PC-9 (cell line): ENCODE results near the gene DLGAP1. TPM values are rescaled to one million over a fixed set of nuclear protein-coding genes. Genes with fewer than 3 reads are reported as not detected.

Experiments
- BruUV-seq: library from RNA; stranded (reverse); fragments of 400-500 nt; replicated peaks from 2 replicates; lab custom pipeline; 2021; lab: Mats Ljungman, UMichigan
- CTCF ChIA-PET: fragments of 300-600 bp; sonication (Branson Sonifier 250); formaldehyde crosslinking; loops from one replicate; lab custom pipeline; 2022; ENCODE audit warnings: antibody characterized with exemption; lab: Charles Lee
- POLR2A ChIA-PET: fragments of 300-600 bp; sonication (Branson Sonifier 250); formaldehyde crosslinking; loops from one replicate; lab custom pipeline; 2022; ENCODE audit warnings: antibody characterized with exemption; ENCODE audit not compliant: unreplicated experiment; lab: Charles Lee
- DNase-seq, 2 experiments: peaks; one replicate each; pipeline versions ENCODE4 v3.0.0 to v3.0.0-alpha.2; 2015 to 2022; ENCODE audit warnings: mixed read lengths in 1 of 2
- H2AFZ ChIP-seq: fragments of 200-600 bp; sonication (generic); 2 replicates; pipeline ENCODE4 v1.8.1; 2017; ENCODE audit warnings: antibody characterized with exemption
- H3F3A ChIP-seq: fragments of 200-600 bp; sonication (generic); 2 replicates; pipeline ENCODE4 v1.8.1; 2017; ENCODE audit warnings: antibody characterized with exemption, mild to moderate bottlenecking, low read depth; ENCODE audit not compliant: insufficient read depth
- H3K27ac ChIP-seq: fragments of 200-600 bp; sonication (generic); 2 replicates; pipeline ENCODE4 v1.6.1; 2016; ENCODE audit warnings: mixed run types
- H3K27me3 ChIP-seq: fragments of 200-600 bp; sonication (generic); 2 replicates; pipeline ENCODE4 v1.6.1; 2016; ENCODE audit warnings: low read depth, mixed run types; ENCODE audit not compliant: insufficient read depth
- H3K36me3 ChIP-seq: fragments of 200-600 bp; sonication (generic); 2 replicates; pipeline ENCODE4 v1.6.1; 2016; ENCODE audit warnings: low read depth, mixed run types
- H3K4me1 ChIP-seq: fragments of 200-600 bp; sonication (generic); replicated peaks from 2 replicates; pipeline ENCODE4 v1.6.1; 2016; ENCODE audit warnings: mixed run types; ENCODE audit not compliant: insufficient read depth
- H3K4me2 ChIP-seq: fragments of 200-600 bp; sonication (generic); 2 replicates; pipeline ENCODE4 v1.6.1; 2017; ENCODE audit warnings: mixed run types
- H3K4me3 ChIP-seq: fragments of 200-600 bp; sonication (generic); 2 replicates; pipeline ENCODE4 v1.6.1; 2016; ENCODE audit warnings: mixed run types
- H3K79me2 ChIP-seq: fragments of 200-600 bp; sonication (generic); 2 replicates; pipeline ENCODE4 v1.6.1; 2017; ENCODE audit warnings: low read depth, mixed run types
- H3K9me2 ChIP-seq: fragments of 200-600 bp; sonication (generic); 2 replicates; pipeline ENCODE4 v1.8.1; 2017; ENCODE audit warnings: mild to moderate bottlenecking; ENCODE audit not compliant: insufficient read depth
- H3K9me3 ChIP-seq: fragments of 200-600 bp; sonication (generic); 2 replicates; pipeline ENCODE4 v1.8.1; 2016; ENCODE audit warnings: low read depth; ENCODE audit not compliant: insufficient read depth
- H4K20me1 ChIP-seq: fragments of 200-600 bp; sonication (generic); 2 replicates; pipeline ENCODE4 v1.8.1; 2017; ENCODE audit not compliant: insufficient read depth
- EZH2 ChIP-seq: fragments of 200-600 bp; sonication (generic); IDR thresholded peaks from 2 replicates; pipeline ENCODE4 v1.8.0; 2017; ENCODE audit warnings: antibody characterized with exemption, low read depth
- intact Hi-C: fragments of 100-400 bp; cut with micrococcal nuclease; formaldehyde crosslinking; loops from one replicate; pipeline ENCODE4 v1.10.0; 2022; ENCODE audit not compliant: unreplicated experiment
- total RNA-seq: library from RNA; stranded (reverse); gene quantifications from 2 replicates; pipeline ENCODE4 v1.2.3, GENCODE V29; 2021
- TF ChIP-seq, protein P1 (sequence below): fragments of 200-600 bp; sonication (generic); conservative IDR thresholded peaks from 2 replicates; pipeline ENCODE4 v1.6.1; 2017; ENCODE audit warnings: mixed run types, antibody characterized with exemption, mild to moderate bottlenecking, moderate library complexity

The DLGAP1 gene
- total RNA-seq, 1 experiment from 2014 or later = not detected

GRCh38 chr18:4144201-4144600 is 310.9 kb downstream of the DLGAP1 start:
- Histone ChIP-seq H3K79me2 (no peaks in the 10 kb centered on the region), H3K9me3 (no peaks in the 10 kb centered on the region), H3K4me1 (no peaks in the 10 kb centered on the region), H3K4me2 (no peak overlapping the region), H3F3A (no peaks in the 10 kb centered on the region), H3K27ac (no peak overlapping the region), H3K27me3 (peaks cover 32% of the 10 kb centered on the region), H4K20me1 (no peaks in the 10 kb centered on the region), H3K9me2 (no peaks in the 10 kb centered on the region), H2AFZ (no peak overlapping the region), H3K36me3 (no peaks in the 10 kb centered on the region), H3K4me3 (no peak overlapping the region)
- BruUV-seq = no TSS peak
- POLR2A ChIA-PET = no interaction called here
- intact Hi-C loops = no loop called here
- CTCF ChIA-PET = no interaction called here
- no peak for DNase-seq
- TF ChIP-seq EZH2 = no peak
- TF ChIP-seq, protein P1, sequence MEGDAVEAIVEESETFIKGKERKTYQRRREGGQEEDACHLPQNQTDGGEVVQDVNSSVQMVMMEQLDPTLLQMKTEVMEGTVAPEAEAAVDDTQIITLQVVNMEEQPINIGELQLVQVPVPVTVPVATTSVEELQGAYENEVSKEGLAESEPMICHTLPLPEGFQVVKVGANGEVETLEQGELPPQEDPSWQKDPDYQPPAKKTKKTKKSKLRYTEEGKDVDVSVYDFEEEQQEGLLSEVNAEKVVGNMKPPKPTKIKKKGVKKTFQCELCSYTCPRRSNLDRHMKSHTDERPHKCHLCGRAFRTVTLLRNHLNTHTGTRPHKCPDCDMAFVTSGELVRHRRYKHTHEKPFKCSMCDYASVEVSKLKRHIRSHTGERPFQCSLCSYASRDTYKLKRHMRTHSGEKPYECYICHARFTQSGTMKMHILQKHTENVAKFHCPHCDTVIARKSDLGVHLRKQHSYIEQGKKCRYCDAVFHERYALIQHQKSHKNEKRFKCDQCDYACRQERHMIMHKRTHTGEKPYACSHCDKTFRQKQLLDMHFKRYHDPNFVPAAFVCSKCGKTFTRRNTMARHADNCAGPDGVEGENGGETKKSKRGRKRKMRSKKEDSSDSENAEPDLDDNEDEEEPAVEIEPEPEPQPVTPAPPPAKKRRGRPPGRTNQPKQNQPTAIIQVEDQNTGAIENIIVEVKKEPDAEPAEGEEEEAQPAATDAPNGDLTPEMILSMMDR = no peak

DNA sequence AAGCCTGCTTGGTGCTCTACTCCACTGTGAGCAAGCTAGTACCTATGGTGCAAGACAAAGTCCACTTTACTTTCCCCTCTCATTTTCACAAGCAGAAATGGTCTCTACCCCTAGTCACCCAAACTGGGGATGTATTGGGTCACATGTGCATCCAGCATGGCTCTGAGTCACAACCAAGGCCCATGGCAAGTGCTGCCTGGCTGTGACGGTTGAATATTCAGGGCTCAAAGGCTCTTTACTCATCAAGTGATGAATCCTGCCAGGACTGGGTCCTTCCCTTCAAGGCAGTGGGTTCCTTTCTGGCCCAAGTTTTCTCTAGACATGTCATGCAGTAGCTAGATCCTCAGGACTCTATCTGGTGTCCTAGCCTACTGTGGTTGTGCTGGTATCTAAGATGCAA is 311.5 kb downstream of the DLGAP1 start:
- no peak overlapping the region for H3K4me3 ChIP-seq
- no peak overlapping the region for H3K27ac ChIP-seq
- H3K4me2 ChIP-seq = no peak overlapping the region
- H3K36me3 ChIP-seq = no peaks in the 10 kb centered on the region
- no peaks in the 10 kb centered on the region for H3K9me3 ChIP-seq
- no peaks in the 10 kb centered on the region for H3K79me2 ChIP-seq
- ChIA-PET CTCF (no interaction called here), POLR2A (no interaction called here)
- no peak for DNase-seq
- H3K27me3 ChIP-seq = peaks cover 26% of the 10 kb centered on the region
- BruUV-seq = no TSS peak
- H3K4me1 ChIP-seq = no peaks in the 10 kb centered on the region
- no peaks in the 10 kb centered on the region for H3K9me2 ChIP-seq
- TF ChIP-seq, protein P1 = no peak
- no peak for TF ChIP-seq EZH2
- no peak overlapping the region for H2AFZ ChIP-seq
- no peaks in the 10 kb centered on the region for H4K20me1 ChIP-seq
- no peaks in the 10 kb centered on the region for H3F3A ChIP-seq
- intact Hi-C loops = no loop called here

GRCh38 chr18:4142876-4143275 is 312.2 kb downstream of the DLGAP1 start:
- Histone ChIP-seq H3K27me3 (peaks cover 19% of the 10 kb centered on the region), H3K4me1 (no peaks in the 10 kb centered on the region), H3K36me3 (no peaks in the 10 kb centered on the region), H3K4me2 (no peak overlapping the region), H3F3A (no peaks in the 10 kb centered on the region), H3K79me2 (no peaks in the 10 kb centered on the region), H3K27ac (no peak overlapping the region), H3K9me3 (no peaks in the 10 kb centered on the region), H3K9me2 (no peaks in the 10 kb centered on the region), H2AFZ (no peak overlapping the region), H3K4me3 (no peak overlapping the region), H4K20me1 (no peaks in the 10 kb centered on the region)
- intact Hi-C loops = no loop called here
- TF ChIP-seq EZH2 = no peak
- TF ChIP-seq, protein P1 = no peak
- no peak for DNase-seq
- CTCF ChIA-PET = no interaction called here
- no TSS peak for BruUV-seq
- POLR2A ChIA-PET = no interaction called here
